SU-DHL-6 (cell line): ENCODE results near the gene DCAF17.

ENCODE experiments used
- CTCF ChIP-seq: fragments of 200-600 bp; sonication (generic); IDR thresholded peaks from one replicate; pipeline ENCODE4 v1.5.1; 2017; ENCODE audit warnings: antibody characterized with exemption, mild to moderate bottlenecking, low read length, moderate library complexity; ENCODE audit not compliant: insufficient read depth, poor library complexity, severe bottlenecking
- EZH2phosphoT487 ChIP-seq: fragments of 200-600 bp; sonication (generic), shearing (Covaris generic); conservative IDR thresholded peaks from 2 replicates; pipeline ENCODE4 v1.6.1; 2018; ENCODE audit warnings: mild to moderate bottlenecking, antibody characterized with exemption, low read length, moderate library complexity, mixed read lengths

GRCh38 chr2:171432206-171432968 is 1.6 kb upstream of the DCAF17 start:
- TF ChIP-seq CTCF, result no peak
- no peak for TF ChIP-seq EZH2phosphoT487
